Medulla oblongata (tissue), 1 donor: ENCODE measurements around the gene STK31.
"Not testable (repeated sequence)": the region's sequence is repeated elsewhere in the genome, so short reads cannot be mapped to it uniquely, and the experiment has no call there.

Experiments used
- DNase-seq: peaks from one replicate; pipeline ENCODE4 v3.0.0-alpha.2; 2015; ENCODE audit errors: extremely low spot score

Gene STK31

DNA sequence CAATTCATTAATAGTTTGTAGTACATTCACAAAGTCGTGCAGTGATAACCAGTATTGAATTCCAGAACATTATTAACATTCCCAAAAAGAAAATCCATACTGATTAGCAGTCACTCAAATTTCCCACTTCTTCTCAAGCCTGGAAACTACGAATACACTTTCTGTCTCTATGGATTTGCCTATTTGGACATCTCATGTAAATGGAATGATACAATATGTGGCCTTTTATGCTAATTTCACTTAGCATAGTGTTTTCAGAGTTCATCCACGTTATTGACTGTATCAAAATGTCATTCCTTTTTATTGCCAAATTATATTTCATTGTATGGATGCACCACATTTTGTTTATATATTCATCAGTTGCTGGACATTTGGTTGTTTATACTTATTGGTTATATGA lies 78.8 kb downstream of the STK31 start:
- no peak for DNase-seq

DNA sequence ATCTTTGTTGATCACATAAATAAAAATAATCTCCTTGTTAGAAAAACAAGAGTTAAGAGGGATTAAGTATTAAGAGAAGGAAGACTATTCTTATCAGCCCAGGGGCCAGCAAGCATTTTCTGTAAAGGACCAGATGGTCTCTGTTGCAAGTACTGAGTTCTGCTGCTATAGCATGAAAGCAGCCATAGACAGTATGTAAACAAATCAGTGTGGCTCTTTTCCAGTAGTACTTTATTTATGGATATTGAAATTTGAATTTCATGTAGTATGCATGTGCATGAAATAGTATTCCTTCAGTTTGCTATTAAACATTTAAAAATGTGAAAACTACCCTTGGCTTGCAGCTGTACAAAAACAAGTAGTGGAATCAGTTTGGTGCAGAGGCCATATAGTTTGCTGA lies 81.7 kb downstream of the STK31 start:
- DNase-seq: no peak

DNA sequence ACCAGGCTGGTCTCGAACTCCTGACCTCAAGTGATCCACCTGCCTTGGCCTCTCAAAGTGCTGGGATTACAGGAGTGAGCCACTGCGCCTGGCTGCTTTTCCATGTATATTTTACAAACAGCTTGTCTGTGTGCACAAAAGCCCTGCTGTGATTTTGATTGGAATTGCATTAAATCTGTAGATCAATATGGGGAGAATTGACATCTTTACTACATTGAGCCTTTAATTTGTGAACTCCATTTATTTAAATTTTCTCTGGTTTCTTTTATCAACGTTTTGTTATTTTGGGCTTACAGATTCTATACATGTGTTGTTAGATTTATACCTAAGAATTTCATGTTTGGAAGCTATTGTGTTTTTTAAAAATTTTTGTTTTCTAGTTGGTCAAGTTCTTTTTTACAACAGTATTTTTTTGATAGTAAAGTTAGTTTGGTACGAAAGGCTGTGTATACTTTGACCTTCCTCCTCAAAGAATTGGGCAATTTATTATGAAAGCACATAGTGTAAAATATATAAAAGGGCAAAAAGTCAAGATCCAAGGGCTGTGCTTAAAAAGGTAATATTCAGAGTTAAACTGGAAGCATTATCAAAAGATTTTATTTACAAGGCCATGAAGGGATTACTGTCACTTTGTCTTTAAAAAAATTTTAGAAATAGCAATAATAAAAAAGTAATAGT lies 92.8 kb downstream of the STK31 start:
- DNase-seq: no peak

DNA sequence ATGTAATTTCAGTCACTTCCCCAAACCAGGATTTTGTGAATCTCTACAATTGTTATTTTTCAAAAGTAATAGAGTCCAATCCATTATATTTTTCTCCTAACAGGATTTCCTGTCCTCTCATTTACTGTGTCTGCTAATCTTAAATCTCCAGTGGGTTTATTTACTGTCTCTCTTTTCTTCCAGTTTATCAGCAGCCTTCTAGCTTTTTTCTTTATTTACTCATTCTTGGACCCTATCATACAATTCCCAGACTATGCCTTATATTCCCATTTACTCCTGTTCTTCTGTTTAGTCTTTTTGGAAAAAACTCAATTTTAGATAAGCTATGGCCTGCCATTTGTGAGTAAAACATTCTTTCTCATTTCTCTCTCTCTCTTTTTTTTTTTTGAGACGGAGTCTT lies 94.7 kb downstream of the STK31 start:
- DNase-seq: no peak

DNA sequence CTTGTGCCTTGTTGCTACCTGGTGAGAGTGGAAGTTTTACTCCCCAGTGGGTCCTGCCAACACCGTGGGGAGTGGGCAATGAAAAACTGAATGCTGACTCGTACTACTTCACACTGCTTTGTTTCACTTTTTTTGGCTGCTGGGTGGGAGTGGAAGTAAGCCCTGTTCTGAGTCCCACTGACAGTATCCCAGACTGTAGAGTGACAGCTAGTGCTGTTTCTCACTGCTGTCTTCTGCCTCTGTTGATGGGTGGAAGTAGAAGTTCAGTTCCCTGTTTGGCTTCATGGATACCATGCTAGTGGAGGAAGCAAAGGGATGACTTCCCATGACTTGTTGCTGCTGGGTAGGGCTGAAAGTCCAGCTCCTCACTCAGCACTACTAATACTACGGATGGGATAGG lies 98.4 kb downstream of the STK31 start:
- no peak for DNase-seq

DNA sequence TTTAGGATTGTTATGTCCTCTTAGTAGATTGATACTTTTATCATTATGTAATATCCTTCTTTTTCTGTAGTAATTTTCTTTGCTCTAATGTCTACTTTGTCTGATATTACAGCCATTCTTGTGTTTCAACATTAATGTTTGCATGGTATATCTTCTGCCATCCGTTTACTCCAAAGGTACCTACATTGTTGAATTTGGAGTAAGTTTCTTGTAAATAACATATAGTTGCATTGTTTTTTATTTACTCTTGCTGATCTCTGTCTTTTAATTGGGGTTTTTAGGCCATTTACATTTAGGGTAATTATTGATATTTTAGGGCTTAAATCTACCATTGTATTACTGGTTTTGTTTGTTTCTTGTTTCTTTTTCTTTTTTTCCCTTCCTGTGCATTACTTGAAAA lies 100.1 kb downstream of the STK31 start:
- no peak for DNase-seq

DNA sequence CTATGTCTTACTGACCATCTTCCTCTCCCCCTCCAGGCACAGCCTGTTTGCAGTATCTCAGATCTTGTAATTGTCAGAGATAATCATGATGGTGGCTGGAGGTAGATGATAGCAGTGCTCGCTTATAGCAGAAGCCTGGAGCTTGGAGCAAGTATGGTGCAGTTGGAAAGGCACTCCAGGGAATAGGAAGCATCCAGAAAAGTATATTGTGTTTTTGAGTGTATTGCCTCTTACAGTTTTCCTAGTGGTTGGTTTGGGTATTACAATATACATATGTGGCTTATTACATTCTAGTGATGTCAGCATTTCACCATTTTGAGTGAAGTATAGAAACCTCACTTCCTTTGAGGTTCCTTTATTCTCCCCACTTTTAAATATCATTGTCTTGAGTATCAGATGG lies 101.5 kb downstream of the STK31 start:
- no peak for DNase-seq

DNA sequence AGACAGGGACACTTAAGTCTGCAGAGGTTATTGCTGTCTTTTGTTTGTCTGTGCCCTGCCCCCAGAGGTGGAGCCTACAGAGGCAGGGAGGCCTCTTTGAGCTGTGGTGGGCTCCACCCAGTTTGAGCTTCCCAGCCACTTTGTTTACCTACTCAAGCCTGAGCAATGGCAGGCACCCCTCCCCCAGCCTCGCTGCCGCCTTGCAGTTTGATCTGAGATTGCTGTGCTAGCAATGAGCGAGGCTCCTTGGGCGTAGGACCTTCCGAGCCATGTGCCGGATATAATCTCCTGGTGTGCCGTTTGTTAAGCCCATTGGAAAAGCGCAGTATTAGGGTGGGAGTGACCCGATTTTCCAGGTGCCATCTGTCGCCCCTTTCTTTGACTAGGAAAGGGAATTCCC lies 118.1 kb downstream of the STK31 start:
- not testable (repeated sequence) for DNase-seq

DNA sequence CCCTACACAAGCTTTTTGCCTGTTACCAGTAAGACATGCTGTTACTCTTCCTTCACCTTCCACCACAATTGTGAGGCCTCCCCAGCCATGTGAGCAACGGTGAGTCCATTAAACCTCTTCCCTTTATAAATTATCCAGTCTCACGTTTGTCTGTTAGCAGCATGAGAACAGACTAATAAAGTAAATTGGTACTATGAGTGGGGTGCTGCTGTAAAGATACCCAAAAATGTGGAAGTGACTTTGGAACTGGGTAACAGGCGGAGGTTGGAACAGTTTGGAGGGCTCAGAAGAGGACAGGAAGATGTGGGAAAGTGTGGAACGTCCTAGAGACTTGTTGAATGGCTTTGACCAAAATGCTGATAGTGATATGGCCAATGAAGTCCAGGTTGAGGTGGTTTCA lies 122.7 kb downstream of the STK31 start:
- not testable (repeated sequence) for DNase-seq

DNA sequence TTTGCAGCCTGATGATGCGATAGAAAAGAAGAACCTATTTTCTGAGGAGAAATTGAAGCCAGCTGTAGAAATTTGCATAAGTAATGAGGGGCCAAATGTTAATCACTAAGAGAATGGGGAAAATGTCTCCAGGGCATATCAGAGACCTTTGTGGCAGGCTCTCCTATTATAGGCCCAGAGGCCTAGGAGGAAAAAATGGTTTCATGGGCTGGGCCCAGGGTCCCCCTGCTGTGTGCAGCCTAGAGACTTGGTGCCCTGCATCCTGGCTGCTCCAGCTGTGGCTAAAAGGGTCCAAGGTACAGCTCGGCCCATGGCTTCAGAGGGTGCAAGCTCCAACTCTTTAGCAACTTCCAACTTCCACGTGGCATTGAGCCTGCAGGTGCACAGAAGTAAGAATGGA lies 123.4 kb downstream of the STK31 start:
- no peak for DNase-seq

DNA sequence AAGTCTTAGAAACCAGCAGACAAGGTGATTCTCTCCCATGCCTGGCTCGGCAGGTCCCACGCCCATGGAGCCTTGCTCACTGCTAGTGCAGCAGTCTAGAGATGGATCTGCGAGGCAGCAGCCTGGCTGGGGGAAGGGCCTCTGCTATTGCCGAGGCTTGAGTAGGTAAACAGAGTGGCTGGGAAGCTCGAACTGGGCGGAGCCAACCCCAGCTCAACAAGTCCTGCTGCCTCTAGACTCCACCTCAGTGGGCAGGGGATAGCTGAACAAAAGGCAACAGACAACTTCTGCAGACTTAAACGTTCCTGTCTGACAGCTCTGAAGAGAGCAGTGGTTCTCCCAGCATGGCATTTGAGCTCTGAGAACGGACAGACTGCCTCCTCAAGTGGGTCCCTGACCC lies 134.8 kb downstream of the STK31 start:
- DNase-seq: not testable (repeated sequence)

DNA sequence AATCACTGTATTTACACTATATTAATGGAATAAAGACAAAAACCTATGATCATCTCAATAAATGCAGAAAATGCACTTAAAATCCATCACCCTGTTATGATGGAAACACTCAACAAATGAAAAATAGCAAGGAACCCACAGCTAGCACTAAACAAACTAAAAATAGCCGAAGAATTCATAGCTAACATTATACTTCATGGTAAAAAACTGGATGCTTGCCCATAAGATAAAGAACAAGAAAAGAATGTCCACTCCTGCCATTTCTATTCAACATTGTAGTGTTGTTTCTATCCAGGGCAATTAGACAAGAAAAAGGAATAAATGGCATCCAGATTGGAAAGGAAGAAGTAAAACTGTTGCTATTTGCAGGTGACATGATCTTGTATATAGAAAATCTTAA lies 142.1 kb downstream of the STK31 start:
- no peak for DNase-seq

DNA sequence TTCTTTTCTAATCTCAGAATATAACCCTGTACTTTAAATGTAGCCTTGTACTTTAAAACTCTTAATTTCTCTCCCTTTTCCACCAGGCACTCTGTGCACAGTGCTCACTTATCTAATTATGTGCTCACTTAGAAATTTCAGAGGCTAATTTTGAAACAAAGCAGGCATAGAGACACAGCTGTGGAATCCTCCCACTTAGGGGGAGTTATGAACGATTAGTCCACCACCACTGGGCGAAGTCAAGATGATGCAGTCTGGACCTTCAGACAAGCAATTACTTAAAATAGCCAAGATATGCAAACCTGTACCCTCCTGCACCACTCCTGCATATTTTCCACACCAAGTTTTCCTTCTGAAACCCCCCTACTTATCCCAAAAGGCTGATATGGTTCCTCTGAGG lies 143.0 kb downstream of the STK31 start:
- DNase-seq: no peak

DNA sequence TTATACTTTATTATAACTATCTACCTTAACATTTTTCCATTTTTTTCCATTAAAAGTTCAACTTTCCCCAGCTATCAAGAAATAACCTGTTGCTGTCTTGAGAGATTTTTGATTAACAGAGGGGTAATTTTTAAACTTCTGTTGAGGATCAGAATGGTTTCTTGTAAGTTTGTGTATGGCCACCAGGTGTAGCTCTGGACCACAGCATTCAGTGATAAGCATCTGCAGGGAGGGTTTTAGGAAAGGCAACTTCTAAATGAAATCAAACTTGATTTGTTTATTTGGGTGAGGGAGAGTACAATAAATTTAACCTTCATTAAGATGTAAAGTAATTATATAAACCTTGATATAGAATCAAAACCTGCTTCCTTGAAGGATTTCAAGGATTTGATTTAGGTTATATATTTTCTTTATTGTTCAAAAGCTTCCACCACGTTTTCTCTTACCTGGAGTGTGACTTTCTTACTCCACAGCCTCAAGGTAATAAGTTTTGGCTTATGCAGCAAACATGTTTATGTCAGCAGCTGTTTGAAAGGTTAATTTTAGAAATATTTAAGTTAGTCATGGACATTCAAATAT lies 153.3 kb downstream of the STK31 start:
- no peak for DNase-seq

DNA sequence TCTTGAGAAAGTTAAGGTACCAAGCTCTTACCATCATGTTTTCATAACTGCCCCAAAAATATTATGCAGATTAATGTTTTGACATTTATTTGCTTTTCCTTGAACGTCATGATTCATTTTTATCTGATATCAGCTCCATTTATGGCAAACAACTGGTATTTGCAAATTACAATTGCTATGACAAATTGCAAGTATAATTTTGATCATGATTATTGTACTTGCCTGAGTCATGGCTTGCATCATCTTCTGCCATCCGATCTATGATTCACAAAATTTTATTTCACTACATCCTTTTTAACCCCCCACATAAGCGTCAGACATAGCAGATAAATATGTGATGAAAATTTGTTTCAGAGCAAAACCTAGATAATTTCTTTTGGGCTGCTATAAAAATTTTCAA lies 155.0 kb downstream of the STK31 start:
- no peak for DNase-seq

DNA sequence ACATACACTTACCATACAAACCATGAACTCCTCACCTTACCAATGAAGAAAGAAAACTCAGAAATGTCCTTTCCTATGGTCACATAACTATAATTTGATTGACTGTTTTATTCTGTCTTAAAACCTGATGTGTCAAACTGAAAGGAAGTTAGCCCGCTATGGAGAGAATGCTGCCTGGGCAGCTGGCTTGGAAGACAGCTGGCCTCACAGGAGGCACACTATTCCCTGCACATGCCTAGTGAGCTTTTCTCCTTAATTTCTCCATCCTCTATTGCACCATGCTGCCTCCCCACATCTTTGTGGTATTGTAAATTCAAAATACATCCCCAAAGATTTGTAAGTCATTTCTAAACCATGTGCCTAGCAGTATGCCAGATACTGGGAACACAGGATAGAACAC lies 163.3 kb downstream of the STK31 start:
- DNase-seq: no peak

DNA sequence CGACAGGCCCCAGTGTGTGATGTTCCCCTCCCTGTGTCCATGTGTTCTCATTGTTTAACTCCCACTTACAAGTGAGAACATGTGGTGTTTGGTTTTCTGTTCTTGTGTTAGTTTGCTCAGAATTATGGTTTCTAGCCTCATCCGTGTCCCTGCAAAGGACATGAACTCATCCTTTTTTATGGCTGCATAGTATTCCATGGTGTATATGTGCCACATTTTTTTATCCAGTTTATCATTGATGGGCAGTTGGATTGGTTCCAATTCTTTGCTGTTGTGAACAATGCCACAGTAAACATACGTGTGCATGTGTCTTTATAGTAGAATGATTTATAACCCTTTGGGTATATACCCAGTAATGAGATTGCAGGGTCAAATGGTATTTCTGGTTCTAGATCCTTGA lies 166.5 kb downstream of the STK31 start:
- DNase-seq: not testable (repeated sequence)
